ENCODE data around the gene SCYL3.

DNA sequence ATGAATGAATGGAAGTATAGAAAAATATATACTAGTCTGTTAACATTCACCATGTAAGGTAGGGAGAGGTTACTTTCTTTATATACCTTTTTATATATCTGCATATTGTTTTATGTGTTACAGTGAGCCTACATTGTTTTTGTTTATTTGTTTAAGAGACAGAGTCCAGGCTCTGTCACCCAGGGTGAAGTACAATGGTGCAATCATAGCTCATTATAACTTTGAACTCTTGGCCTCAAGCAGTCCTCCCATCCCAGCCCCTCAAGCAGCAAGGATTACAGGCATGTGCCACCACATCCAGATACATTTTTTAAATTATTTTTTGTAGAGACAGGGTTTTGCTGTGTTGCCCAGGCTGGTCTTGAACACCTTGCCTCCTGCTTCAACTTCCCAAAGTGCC, 7.4 kb upstream of the SCYL3 start:
- TF ChIP-seq, protein P1, sequence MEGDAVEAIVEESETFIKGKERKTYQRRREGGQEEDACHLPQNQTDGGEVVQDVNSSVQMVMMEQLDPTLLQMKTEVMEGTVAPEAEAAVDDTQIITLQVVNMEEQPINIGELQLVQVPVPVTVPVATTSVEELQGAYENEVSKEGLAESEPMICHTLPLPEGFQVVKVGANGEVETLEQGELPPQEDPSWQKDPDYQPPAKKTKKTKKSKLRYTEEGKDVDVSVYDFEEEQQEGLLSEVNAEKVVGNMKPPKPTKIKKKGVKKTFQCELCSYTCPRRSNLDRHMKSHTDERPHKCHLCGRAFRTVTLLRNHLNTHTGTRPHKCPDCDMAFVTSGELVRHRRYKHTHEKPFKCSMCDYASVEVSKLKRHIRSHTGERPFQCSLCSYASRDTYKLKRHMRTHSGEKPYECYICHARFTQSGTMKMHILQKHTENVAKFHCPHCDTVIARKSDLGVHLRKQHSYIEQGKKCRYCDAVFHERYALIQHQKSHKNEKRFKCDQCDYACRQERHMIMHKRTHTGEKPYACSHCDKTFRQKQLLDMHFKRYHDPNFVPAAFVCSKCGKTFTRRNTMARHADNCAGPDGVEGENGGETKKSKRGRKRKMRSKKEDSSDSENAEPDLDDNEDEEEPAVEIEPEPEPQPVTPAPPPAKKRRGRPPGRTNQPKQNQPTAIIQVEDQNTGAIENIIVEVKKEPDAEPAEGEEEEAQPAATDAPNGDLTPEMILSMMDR (conservative IDR thresholded peaks at IDR 0.05; ENCODE audit: low read depth, low read length) = no peak
- no peak for TF ChIP-seq EZH2phosphoT487 (IDR thresholded peaks at IDR 0.05; ENCODE audit: borderline replicate concordance, low read length)
